SK-N-SH (cell line): Measurements from ENCODE around the gene KCNH3. TPM values are rescaled to one million over a fixed set of nuclear protein-coding genes. Genes with fewer than 3 reads are reported as not detected.

Experiments used
- CTCF ChIA-PET: fragments of 300-600, 350-600 bp; formaldehyde crosslinking; extraction: SDS; loops from one replicate; lab custom pipeline; 2021; lab: Yijun Ruan, JAX
- POLR2A ChIA-PET: fragments of 350-600 bp; sonication (Branson Sonifier 250); formaldehyde crosslinking; extraction: SDS; loops from one replicate; lab custom pipeline; 2020; ENCODE audit warnings: antibody characterized with exemption, inconsistent platforms; lab: Yijun Ruan, JAX
- DNase-seq: peaks from one replicate; pipeline ENCODE4 v3.0.0; 2012
- H2AFZ ChIP-seq: fragments of 200-600 bp; sonication (generic); 2 replicates; pipeline ENCODE4 v1.8.1; 2016; ENCODE audit warnings: antibody characterized with exemption, mild to moderate bottlenecking, low read depth
- H3F3A ChIP-seq: fragments of 200-600 bp; sonication (generic); replicated peaks from 2 replicates; pipeline ENCODE3; 2016; ENCODE audit warnings: antibody characterized with exemption, mild to moderate bottlenecking; ENCODE audit not compliant: insufficient read depth
- H3K27ac ChIP-seq, 2 experiments: fragments of 200-500 bp in 1 of 2; fragments of 200-600 bp in 1 of 2; sonication (Bioruptor generic) in 1 of 2; sonication (generic), shearing (Covaris generic) in 1 of 2; 2 replicates each; pipeline versions ENCODE4 v1.5.1 to v1.6.1; 2014 to 2016; ENCODE audit warnings: low read depth in 2 of 2, inconsistent platforms in 1 of 2, low read length in 1 of 2, mild to moderate bottlenecking in 1 of 2, mixed read lengths in 1 of 2
- H3K27me3 ChIP-seq: fragments of 200-600 bp; sonication (generic), shearing (Covaris generic); 2 replicates; pipeline ENCODE4 v1.6.1; 2016; ENCODE audit warnings: mixed run types; ENCODE audit not compliant: insufficient read depth
- H3K36me3 ChIP-seq, 2 experiments: fragments of 200-500 bp in 1 of 2; fragments of 200-600 bp in 1 of 2; sonication (Bioruptor generic) in 1 of 2; sonication (generic) in 1 of 2; replicated peaks in 1 of 2; 2 replicates each; pipeline versions ENCODE3 to v1.5.1; 2014 to 2016; ENCODE audit warnings: low read length in 1 of 2, mild to moderate bottlenecking in 1 of 2; ENCODE audit not compliant: insufficient read depth in 2 of 2, control insufficient read depth in 1 of 2
- H3K4me1 ChIP-seq, 2 experiments: fragments of 200-500 bp in 1 of 2; fragments of 200-600 bp in 1 of 2; sonication (Bioruptor generic) in 1 of 2; sonication (generic), shearing (Covaris generic) in 1 of 2; 2 replicates each; pipeline versions ENCODE4 v1.5.1 to v1.6.1; 2014 to 2016; ENCODE audit warnings: low read depth in 1 of 2, low read length in 1 of 2, mixed run types in 1 of 2; ENCODE audit not compliant: insufficient read depth in 2 of 2, control insufficient read depth in 1 of 2
- H3K4me2 ChIP-seq: fragments of 200-600 bp; sonication (generic), shearing (Covaris generic); 2 replicates; pipeline ENCODE4 v1.6.1; 2017; ENCODE audit warnings: mixed run types
- H3K4me3 ChIP-seq, 2 experiments: fragments of 200-500 bp in 1 of 2; fragments of 200-600 bp in 1 of 2; sonication (Bioruptor generic) in 1 of 2; sonication (generic), shearing (Covaris generic) in 1 of 2; 2 replicates each; pipeline versions ENCODE4 v1.5.1 to v1.8.1; 2014 to 2016; ENCODE audit warnings: low read depth in 2 of 2, inconsistent platforms in 1 of 2, low read length in 1 of 2, mild to moderate bottlenecking in 1 of 2, mixed read lengths in 1 of 2, moderate library complexity in 1 of 2
- H3K79me2 ChIP-seq: fragments of 200-600 bp; sonication (generic); 2 replicates; pipeline ENCODE4 v1.8.1; 2017; ENCODE audit warnings: mild to moderate bottlenecking; ENCODE audit not compliant: insufficient read depth
- H3K9ac ChIP-seq: fragments of 200-600 bp; sonication (generic); 2 replicates; pipeline ENCODE4 v1.6.1; 2017; ENCODE audit warnings: mixed run types
- H3K9me2 ChIP-seq: fragments of 200-600 bp; sonication (generic); 2 replicates; pipeline ENCODE4 v1.6.1; 2017; ENCODE audit warnings: mixed run types
- H3K9me3 ChIP-seq: fragments of 200-600 bp; sonication (generic); 2 replicates; pipeline ENCODE4 v1.6.1; 2017; ENCODE audit warnings: mixed run types, mild to moderate bottlenecking, moderate library complexity
- H4K20me1 ChIP-seq: fragments of 200-600 bp; sonication (generic); 2 replicates; pipeline ENCODE4 v1.6.1; 2017; ENCODE audit warnings: mild to moderate bottlenecking, mixed run types; ENCODE audit not compliant: insufficient read depth
- EZH2phosphoT487 ChIP-seq: fragments of 200-600 bp; sonication (generic); IDR thresholded peaks from 2 replicates; pipeline ENCODE4 v1.6.1; 2017; ENCODE audit warnings: low read depth, mixed run types, mild to moderate bottlenecking, antibody characterized with exemption, moderate library complexity, borderline replicate concordance
- GABPA ChIP-seq: IDR thresholded peaks from 2 replicates; pipeline ENCODE4 v1.4.0; 2012; ENCODE audit warnings: low read depth, mild to moderate bottlenecking
- IRF3 ChIP-seq: fragments of 150-350 bp; IDR thresholded peaks from 2 replicates; pipeline ENCODE4 v1.6.1; 2016; ENCODE audit warnings: mild to moderate bottlenecking, low read depth, low read length
- MXI1 ChIP-seq: IDR thresholded peaks from 2 replicates; pipeline ENCODE4 v1.6.1; 2012; ENCODE audit warnings: mild to moderate bottlenecking, low read depth, low read length, improper control_type of control experiment
- NFIC ChIP-seq: IDR thresholded peaks from 2 replicates; pipeline ENCODE4 v1.4.0; 2012; ENCODE audit warnings: borderline replicate concordance
- RCOR1 ChIP-seq: fragments of 150-350 bp; IDR thresholded peaks from 2 replicates; pipeline ENCODE4 v1.6.1; 2017; ENCODE audit warnings: antibody characterized with exemption, low read length
- REST ChIP-seq: IDR thresholded peaks from 2 replicates; pipeline ENCODE4 v1.6.1; 2012; ENCODE audit warnings: mild to moderate bottlenecking, low read depth, low read length, moderate library complexity
- SMC3 ChIP-seq: IDR thresholded peaks from 2 replicates; pipeline ENCODE4 v1.6.1; 2012; ENCODE audit warnings: low read depth, low read length, improper control_type of control experiment
- TAF1 ChIP-seq: IDR thresholded peaks from 2 replicates; pipeline ENCODE4 v1.6.1; 2012; ENCODE audit warnings: low read depth, mild to moderate bottlenecking, low read length, moderate library complexity, borderline replicate concordance
- TCF12 ChIP-seq: IDR thresholded peaks from 2 replicates; pipeline ENCODE4 v1.4.0; 2012
- USF2 ChIP-seq: fragments of 150-350 bp; IDR thresholded peaks from 2 replicates; pipeline ENCODE4 v1.6.1; 2017; ENCODE audit warnings: antibody characterized with exemption, low read length, low read depth, borderline replicate concordance
- WGBS: methylation state at CpG from one replicate; pipeline ENCODE4 v1.1.6; 2017; ENCODE audit warnings: low lambda C conversion rate; 5-methylcytosine and 5-hydroxymethylcytosine counted together
- polyA plus RNA-seq, 3 experiments: library from polyadenylated mRNA; depleted of rRNA; stranded (reverse); fragments of >200 nt; gene quantifications; 2 replicates each; pipeline ENCODE4 v1.2.3, GENCODE V29; 2012

KCNH3 gene
- polyA plus RNA-seq, 1 of the 3 experiments (the other 2 are of a cell fraction) = 3.7 TPM

- POLR2A ChIA-PET = interaction anchor here (1.0 kb wide), 1 partner anchor 8 kb away, joined by 3 read pairs; no protein-coding TSS in a partner anchor
These were observed 2.2 kb upstream of the KCNH3 start for GRCh38 chr12:49536526-49537071.

More at GRCh38 chr12:49536526-49537071, 2.2 kb upstream of the KCNH3 start:
- Histone ChIP-seq H3K9ac (no peak overlapping the region), H3K4me1 (peaks cover 0 to 11% of the 10 kb centered on the region in 2 experiments; a peak in 1 of 4 replicates), H3K79me2 (no peaks in the 10 kb centered on the region), H3F3A (peaks cover 40% of the 10 kb centered on the region), H3K4me3 (no peak overlapping the region), H3K9me3 (no peaks in the 10 kb centered on the region), H4K20me1 (no peaks in the 10 kb centered on the region), H3K9me2 (no peaks in the 10 kb centered on the region), H2AFZ (no peak overlapping the region), H3K4me2 (no peak overlapping the region), H3K27ac (no peak overlapping the region), H3K36me3 (peaks cover 0 to 4% of the 10 kb centered on the region in 2 experiments), H3K27me3 (no peaks in the 10 kb centered on the region)
- no peak for DNase-seq
- TF ChIP-seq GABPA = no peak
- TF ChIP-seq IRF3 = no peak
- TF ChIP-seq SMC3 = no peak
- no peak for TF ChIP-seq TAF1
- no peak for TF ChIP-seq EZH2phosphoT487
- TF ChIP-seq TCF12 = no peak
- TF ChIP-seq REST = no peak
- no peak for TF ChIP-seq MXI1
- TF ChIP-seq USF2 = no peak
- TF ChIP-seq NFIC = no peak
- no peak for TF ChIP-seq RCOR1
- CTCF ChIA-PET = interaction anchor here (0.7 to 2.9 kb wide), 7 partner anchors 22 to 195 kb away, joined by 3 to 15 read pairs (median 5); partner anchors contain the start of gene DNAJC22
- WGBS = 74% methylated on average over 3 of the region's 3 CpGs
